ENCODE data around the gene FOXL3.

GRCh38 chr7:261341-262250 lies 28.4 kb upstream of the FOXL3 start:
- TF ChIP-seq ATF6 (CRISPR knock-in tag; IDR thresholded peaks at IDR 0.05) (no peak), E2F5 (CRISPR knock-in tag; IDR thresholded peaks at IDR 0.05) (no peak), KAT7 (CRISPR knock-in tag; IDR thresholded peaks at IDR 0.05; ENCODE audit: borderline replicate concordance) (no peak), CTCF (IDR thresholded peaks at IDR 0.05) (no peak), E2F4 (CRISPR knock-in tag; IDR thresholded peaks at IDR 0.05; ENCODE audit: borderline replicate concordance, low read depth) (no peak), TP53 (CRISPR knock-in tag; IDR thresholded peaks at IDR 0.05) (no peak), SMAD4 (CRISPR knock-in tag; IDR thresholded peaks at IDR 0.05) (no peak), ZBTB43 (CRISPR knock-in tag; IDR thresholded peaks at IDR 0.05) (no peak), ZNF396 (CRISPR knock-in tag; IDR thresholded peaks at IDR 0.05; ENCODE audit: borderline replicate concordance) (no peak), FOXJ3 (CRISPR knock-in tag; IDR thresholded peaks at IDR 0.05; ENCODE audit: borderline replicate concordance) (no peak), GABPB1 (CRISPR knock-in tag; IDR thresholded peaks at IDR 0.05) (no peak), EMX1 (CRISPR knock-in tag; IDR thresholded peaks at IDR 0.05) (no peak)
